Adipocyte (in vitro differentiated cells): ENCODE results near the gene MAN1A1.

Source experiments
- DNase-seq: peaks from one replicate; pipeline ENCODE4 v3.0.0-alpha.2; 2015; ENCODE audit warnings: low read depth
- H3K27me3 ChIP-seq: replicated peaks from 2 replicates; pipeline ENCODE4 v1.7.0; 2013; ENCODE audit warnings: mild to moderate bottlenecking, low read length, moderate library complexity; ENCODE audit not compliant: control insufficient read depth, insufficient read depth
- H3K36me3 ChIP-seq: 2 replicates; pipeline ENCODE4 v1.7.0; 2013; ENCODE audit warnings: low read length, mild to moderate bottlenecking, moderate library complexity; ENCODE audit not compliant: control insufficient read depth, insufficient read depth, severe bottlenecking
- H3K4me1 ChIP-seq: 2 replicates; pipeline ENCODE4 v1.7.0; 2013; ENCODE audit warnings: mild to moderate bottlenecking, low read length, moderate library complexity; ENCODE audit not compliant: control insufficient read depth, insufficient read depth
- H3K4me3 ChIP-seq: 2 replicates; pipeline ENCODE4 v1.7.0; 2013; ENCODE audit warnings: mild to moderate bottlenecking, low read length, moderate library complexity
- H3K9ac ChIP-seq: 2 replicates; pipeline ENCODE4 v1.7.0; 2013; ENCODE audit warnings: mild to moderate bottlenecking, low read length, moderate library complexity
- H3K9me3 ChIP-seq: 2 replicates; pipeline ENCODE4 v1.7.0; 2013; ENCODE audit warnings: mild to moderate bottlenecking, low read length, moderate library complexity; ENCODE audit not compliant: control insufficient read depth

Gene MAN1A1

DNA sequence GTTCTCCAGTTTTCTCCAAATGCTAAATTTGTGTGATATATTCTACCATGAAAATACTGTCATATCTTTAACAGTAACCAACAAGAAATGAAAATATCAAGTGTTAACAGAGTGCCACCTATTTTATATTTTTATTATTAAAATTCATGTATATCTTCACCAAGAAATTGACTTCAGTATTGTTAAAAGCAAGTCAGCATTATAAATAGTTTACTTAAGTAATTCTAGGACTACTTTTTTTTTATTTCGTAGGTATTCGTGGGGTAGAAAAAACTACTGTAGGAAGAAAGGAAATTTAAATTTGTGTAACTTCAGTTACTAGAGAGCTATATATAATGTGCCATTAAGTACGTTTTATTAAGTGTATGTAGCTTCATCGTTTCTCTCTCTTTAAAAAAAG lies 6.3 kb upstream of the MAN1A1 start:
- Histone ChIP-seq H3K4me3 (no peak overlapping the region), H3K27me3 (no peaks in the 10 kb centered on the region), H3K36me3 (no peaks in the 10 kb centered on the region), H3K4me1 (peaks cover 38% of the 10 kb centered on the region), H3K9ac (peak overlapping the region; percentile 74), H3K9me3 (no peaks in the 10 kb centered on the region)
- no peak for DNase-seq

DNA sequence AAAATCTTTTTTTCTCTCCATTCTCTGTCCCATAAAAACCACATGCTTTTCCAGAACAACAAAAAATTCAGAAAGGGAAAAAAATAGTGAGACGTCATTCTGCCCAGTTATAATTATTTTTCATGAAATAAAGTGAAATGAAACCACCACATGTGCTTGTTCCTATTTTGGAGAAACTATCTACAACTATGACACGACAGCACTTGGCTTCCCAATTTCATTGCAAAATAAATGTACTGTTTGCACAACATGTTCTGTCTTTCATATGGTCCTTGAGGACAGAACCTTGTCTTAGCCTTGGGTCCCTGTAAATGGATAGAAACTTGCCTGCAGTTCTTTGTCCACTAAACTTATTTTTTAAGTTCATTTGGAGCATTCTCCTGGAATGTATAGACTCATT lies 5.6 kb upstream of the MAN1A1 start:
- Histone ChIP-seq H3K4me1 (peaks cover 42% of the 10 kb centered on the region), H3K9me3 (no peaks in the 10 kb centered on the region), H3K9ac (peak overlapping the region; percentile 74), H3K36me3 (no peaks in the 10 kb centered on the region), H3K4me3 (peak overlapping the region; percentile 58), H3K27me3 (no peaks in the 10 kb centered on the region)
- peak; percentile 48 for DNase-seq

DNA sequence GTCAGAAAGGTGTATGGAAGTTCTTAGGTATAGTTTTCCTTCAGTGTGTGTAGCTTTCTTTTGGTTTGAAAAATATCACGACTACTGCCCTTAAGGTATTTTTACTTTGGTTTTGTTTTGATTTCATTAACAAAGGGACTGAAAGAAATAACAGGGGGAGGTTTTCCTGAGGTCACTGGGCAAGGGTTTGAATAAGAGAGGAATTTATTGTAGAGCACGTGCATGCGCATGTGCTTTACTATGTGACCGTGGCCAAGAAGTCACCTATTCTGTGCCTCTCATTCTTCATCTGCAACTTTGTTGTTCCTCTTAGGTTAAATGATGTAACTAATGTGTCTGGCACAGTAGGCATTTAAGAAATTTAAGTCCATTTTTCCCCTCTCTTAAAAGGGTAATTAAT lies 4.1 kb upstream of the MAN1A1 start:
- DNase-seq: no peak

DNA sequence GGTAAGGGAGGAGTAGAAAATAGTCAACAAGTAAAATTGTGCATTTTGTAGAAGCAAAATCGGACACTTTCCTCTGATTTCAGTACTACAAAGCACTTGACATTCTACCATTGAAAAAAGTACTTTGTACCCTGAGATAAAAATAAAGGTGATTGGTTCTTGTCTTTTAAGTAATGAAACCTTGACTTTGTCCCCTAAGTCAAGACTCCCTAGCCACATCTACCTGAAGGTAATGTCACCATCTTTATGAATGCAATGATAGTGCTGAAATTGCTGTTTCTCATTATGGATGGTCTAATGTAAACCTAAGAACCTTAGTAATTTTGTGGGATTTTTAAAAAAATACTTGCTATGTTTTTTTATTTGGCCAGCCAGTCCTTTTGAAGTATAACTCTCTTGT lies 2.4 kb upstream of the MAN1A1 start:
- Histone ChIP-seq H3K9me3 (no peaks in the 10 kb centered on the region), H3K9ac (peak overlapping the region; percentile 99)
- DNase-seq: no peak

More for the DNA sequence above, 4.1 kb upstream of the MAN1A1 start:
- Histone ChIP-seq H3K4me3 (peak overlapping the region; percentile 0), H3K9ac (peak overlapping the region; percentile 46), H3K36me3 (no peaks in the 10 kb centered on the region), H3K9me3 (no peaks in the 10 kb centered on the region), H3K27me3 (no peaks in the 10 kb centered on the region), H3K4me1 (peaks cover 42% of the 10 kb centered on the region)

DNA sequence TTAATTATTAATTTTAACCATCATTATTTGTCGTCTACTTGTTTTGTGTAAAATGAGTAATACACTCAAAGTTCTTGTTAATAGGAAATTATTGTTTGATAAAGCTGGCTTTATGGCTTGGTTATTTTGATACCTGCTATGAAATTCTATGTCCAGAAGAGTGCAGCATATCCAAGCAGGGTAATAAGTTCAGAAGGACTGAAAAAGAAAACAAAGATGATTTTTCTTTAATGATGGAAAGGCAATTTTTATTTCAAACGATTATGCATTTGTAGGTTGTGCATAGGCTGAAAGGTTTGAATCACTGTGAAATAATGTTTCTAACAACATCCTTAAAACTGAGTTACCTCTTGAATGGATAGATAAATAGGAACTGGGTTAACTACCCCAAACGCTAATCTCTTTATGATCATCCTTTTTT lies 1.4 kb upstream of the MAN1A1 start:
- Histone ChIP-seq H3K4me3 (peak overlapping the region; percentile 89), H3K4me1 (peaks cover 53% of the 10 kb centered on the region), H3K36me3 (no peaks in the 10 kb centered on the region), H3K9me3 (no peaks in the 10 kb centered on the region), H3K27me3 (no peaks in the 10 kb centered on the region), H3K9ac (peak overlapping the region; percentile 99)
- peak; percentile 73 for DNase-seq

More for the DNA sequence above, 2.4 kb upstream of the MAN1A1 start:
- no peaks in the 10 kb centered on the region for H3K27me3 ChIP-seq
- H3K36me3 ChIP-seq: no peaks in the 10 kb centered on the region
- H3K4me1 ChIP-seq: peaks cover 43% of the 10 kb centered on the region
- H3K4me3 ChIP-seq: no peak overlapping the region

DNA sequence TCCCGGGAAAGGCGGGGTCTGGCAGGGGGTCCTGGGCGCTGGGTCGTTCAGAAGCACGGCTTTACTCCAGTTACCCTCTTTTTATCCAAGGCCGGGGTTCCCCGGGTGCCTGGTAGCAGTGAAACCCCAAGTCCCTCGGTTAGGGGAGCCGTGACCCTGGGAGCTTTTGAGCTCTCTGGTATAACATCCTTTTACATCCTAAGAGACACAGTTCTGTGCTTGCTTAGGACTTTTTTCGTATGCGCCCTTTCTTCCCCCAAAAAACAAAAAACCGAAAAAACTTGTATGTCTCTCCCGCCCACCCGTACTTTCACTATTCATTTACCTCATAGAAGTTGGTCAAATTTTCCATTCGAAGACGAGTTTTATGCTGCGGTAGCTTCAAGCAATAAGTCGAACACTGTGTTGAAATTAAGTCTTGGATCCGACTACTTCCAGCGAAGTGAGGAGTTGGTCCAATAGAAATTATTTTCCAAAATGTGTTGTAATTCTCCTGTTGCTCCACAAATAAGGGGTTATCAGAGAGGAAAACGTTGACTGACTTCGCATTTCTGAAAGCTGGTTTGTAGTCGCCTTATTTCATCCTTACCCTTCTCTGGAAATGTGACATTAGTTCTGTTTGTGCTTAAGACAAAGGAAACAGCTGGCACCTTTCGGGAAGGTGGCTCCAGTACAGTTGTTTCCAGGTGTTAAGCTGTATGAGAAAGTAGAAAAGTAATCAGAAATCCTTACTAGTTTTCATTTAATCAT lies 816 bp upstream of the MAN1A1 start:
- peak; percentile 90 for DNase-seq
- Histone ChIP-seq H3K9me3 (no peaks in the 10 kb centered on the region), H3K36me3 (peaks cover 3% of the 10 kb centered on the region), H3K9ac (peak overlapping the region; percentile 99), H3K4me1 (peaks cover 53% of the 10 kb centered on the region), H3K4me3 (peak overlapping the region; percentile 89), H3K27me3 (no peaks in the 10 kb centered on the region)

DNA sequence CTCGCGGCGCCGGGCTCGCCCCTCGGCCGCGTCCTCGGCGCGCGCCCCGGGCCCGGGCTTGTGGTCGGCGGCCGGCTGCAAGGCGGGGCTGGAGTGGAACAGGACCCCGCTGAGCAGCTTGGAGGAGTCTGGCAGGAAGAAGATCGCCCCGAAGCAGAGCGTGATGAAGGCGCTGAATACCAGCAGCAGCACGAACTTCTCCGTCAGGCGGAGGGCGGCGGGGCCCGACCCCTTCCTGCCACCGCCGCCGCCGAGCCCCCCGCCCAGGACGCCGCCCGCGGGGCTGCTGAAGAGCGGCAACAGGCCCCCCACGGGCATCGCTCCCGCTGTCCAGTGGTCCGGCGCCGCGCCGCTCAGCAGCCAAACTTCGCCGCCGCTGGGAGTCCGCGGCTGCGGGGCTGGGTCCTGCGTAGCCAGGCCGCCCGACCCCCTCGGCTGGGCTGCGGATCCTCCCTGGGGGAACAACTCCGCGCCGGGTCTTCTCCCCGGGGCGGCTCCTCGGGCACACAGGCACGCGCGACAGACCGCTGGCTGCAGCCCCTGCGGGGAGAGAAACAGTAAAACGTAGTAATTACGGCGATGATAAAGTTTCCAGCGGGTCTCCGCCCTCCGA lies 707 bp downstream of the MAN1A1 start:
- Histone ChIP-seq H3K4me1 (peaks cover 54% of the 10 kb centered on the region), H3K4me3 (peak overlapping the region; percentile 89), H3K9me3 (no peaks in the 10 kb centered on the region), H3K27me3 (no peaks in the 10 kb centered on the region), H3K36me3 (peaks cover 5% of the 10 kb centered on the region), H3K9ac (peak overlapping the region; percentile 99)
- DNase-seq: peak; percentile 61

DNA sequence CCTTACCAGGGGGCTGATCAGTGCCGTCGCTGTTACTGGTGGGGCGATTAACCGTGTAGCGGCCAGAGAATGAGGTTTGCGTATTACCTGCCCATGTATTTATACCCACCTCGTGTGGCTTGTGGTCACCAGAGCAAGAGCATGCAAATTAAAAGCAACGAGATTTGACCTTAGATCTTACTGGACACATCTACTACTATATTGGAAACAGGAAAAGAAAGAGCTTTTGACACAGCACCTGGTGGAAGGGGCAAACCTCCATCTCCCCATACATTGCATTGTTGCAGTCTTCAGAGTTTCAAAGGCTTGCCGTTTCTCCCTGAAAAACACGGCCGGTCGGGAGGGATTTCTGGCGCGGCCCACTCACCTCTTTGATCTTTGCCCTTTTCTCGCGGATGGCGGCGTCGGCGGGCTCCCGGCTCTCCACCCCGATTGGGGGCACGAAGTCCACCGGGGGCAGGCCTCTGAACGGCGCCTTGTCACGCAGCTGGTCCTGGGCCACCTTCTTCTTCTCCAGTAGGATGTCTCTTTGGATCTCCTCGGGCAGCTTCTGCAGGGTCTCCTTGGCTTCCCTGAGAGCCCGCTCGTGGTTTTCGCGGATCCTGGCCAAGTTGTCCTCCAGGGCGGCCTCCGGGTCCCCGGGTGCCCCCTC lies 1.3 kb downstream of the MAN1A1 start:
- Histone ChIP-seq H3K9me3 (no peaks in the 10 kb centered on the region), H3K4me3 (peak overlapping the region; percentile 89), H3K27me3 (no peaks in the 10 kb centered on the region), H3K4me1 (peaks cover 54% of the 10 kb centered on the region), H3K36me3 (peaks cover 8% of the 10 kb centered on the region), H3K9ac (peak overlapping the region; percentile 99)
- peak; percentile 59 for DNase-seq

DNA sequence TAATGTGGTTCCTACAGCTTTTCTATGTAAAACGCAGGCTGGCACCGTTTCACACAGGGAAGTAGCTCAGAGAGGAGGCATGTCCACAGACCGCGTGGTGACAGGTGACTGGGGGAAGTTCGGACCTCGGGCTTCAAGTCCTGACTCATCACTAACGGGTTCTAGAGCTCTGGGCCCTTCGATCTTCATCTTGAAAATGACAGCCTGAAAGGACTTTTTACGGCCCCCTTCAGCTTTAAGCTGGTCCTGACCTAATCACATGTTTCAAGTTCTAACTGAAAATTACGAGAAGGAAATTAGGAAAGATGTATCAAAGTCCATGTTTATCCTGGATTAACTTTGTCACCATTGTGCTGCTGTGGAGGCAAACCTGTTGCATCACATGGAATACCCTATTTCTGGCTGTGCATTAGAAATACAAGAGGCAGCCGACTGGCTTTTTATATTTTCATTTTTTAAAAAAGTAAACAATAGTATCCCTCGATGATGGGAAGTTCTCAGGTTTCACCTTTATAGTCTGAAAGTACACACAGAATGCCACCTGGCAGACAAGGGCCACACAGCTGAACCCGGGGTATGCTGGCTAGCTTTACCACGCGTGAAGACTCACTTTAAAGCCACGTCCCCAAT lies 2.0 kb downstream of the MAN1A1 start:
- peak; percentile 32 for DNase-seq
- no peaks in the 10 kb centered on the region for H3K9me3 ChIP-seq
- H3K9ac ChIP-seq: peak overlapping the region; percentile 99
- H3K27me3 ChIP-seq: no peaks in the 10 kb centered on the region
- H3K4me1 ChIP-seq: peaks cover 52% of the 10 kb centered on the region
- peaks cover 10% of the 10 kb centered on the region for H3K36me3 ChIP-seq
- H3K4me3 ChIP-seq: peak overlapping the region; percentile 89

DNA sequence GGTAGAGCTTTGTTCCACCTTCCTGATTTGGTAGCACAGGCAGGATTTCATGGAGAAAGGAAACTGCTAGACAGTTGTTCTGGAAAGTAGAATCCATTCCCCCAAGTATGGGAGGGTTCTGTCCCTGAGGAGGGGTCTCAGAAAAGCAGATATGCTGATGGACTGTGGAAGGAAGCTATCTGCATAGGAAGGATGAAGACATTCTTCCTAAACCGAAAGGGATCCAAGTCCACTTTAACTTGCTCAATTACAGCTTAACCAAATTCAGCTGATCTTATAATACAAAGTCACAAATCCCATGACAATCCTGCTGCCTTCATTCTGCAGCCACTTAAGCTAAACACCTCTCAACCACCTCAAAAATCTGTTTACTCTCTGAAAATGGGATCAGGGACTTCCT lies 2.6 kb downstream of the MAN1A1 start:
- peak overlapping the region; percentile 89 for H3K4me3 ChIP-seq

DNA sequence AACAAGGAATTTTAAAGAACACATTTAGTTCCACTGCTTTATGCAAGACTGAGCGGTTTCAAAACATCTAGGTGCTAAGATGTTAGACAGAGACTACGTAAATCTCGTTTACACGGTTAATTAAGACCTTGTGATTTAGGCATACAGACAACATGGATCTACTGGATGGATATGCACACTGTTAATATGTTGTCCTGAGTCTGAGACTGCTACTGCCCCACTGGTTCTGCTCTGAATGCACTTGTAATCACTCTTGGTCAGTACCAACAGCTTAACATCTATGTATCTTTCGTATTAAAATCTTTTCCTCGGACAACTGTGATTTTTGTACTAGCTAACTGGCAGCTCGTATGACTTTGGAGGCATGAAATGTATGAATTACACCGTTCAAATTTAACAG lies 3.1 kb downstream of the MAN1A1 start:
- peak overlapping the region; percentile 89 for H3K4me3 ChIP-seq

More for the DNA sequence above, 2.6 kb downstream of the MAN1A1 start:
- H3K4me1 ChIP-seq: peaks cover 53% of the 10 kb centered on the region
- no peaks in the 10 kb centered on the region for H3K9me3 ChIP-seq
- peaks cover 13% of the 10 kb centered on the region for H3K36me3 ChIP-seq
- peak overlapping the region; percentile 99 for H3K9ac ChIP-seq
- DNase-seq: peak; percentile 34
- H3K27me3 ChIP-seq: no peaks in the 10 kb centered on the region

More for the DNA sequence above, 3.1 kb downstream of the MAN1A1 start:
- no peak for DNase-seq
- Histone ChIP-seq H3K4me1 (peaks cover 50% of the 10 kb centered on the region), H3K27me3 (no peaks in the 10 kb centered on the region), H3K9ac (peak overlapping the region; percentile 99), H3K36me3 (peaks cover 14% of the 10 kb centered on the region), H3K9me3 (no peaks in the 10 kb centered on the region)
